ENCODE results near the gene PRKACA.

DNA sequence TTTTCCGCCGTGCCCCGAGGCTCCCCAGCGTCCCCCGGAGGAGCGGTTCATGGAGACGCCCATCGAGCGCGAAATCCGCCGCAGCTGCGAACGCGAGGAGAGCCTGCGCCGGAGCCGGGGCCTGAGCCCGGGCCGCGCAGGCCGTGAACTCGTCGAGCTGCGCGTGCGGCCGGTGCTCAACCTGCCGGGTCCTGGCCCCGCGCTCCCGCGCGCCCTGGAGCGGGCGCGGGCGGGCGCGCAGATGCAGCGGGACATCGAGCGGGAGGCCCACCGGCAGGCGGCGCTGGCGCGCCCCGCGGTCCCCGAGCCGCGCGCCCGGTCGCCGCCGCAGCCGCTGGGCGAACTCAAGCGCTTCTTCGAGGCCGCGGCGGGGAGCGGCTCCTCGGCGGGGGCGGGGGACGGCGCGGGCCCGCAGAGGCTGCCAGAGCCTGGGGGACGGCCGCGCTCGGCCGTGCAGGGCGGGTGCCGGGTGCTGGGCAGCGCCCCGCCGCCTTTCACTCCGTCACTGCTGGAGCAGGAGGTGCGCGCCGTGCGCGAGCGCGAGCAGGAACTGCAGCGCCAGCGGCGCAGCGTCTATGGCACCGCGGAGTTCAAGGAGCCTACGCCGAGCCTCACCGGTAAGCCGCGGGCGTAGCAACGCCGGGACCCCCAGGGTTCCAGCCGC lies 44.2 kb downstream of the PRKACA start:
- TF ChIP-seq EZH2 (IDR thresholded peaks at IDR 0.05; ENCODE audit: borderline replicate concordance, low read length), result no peak
- TF ChIP-seq, protein P1, sequence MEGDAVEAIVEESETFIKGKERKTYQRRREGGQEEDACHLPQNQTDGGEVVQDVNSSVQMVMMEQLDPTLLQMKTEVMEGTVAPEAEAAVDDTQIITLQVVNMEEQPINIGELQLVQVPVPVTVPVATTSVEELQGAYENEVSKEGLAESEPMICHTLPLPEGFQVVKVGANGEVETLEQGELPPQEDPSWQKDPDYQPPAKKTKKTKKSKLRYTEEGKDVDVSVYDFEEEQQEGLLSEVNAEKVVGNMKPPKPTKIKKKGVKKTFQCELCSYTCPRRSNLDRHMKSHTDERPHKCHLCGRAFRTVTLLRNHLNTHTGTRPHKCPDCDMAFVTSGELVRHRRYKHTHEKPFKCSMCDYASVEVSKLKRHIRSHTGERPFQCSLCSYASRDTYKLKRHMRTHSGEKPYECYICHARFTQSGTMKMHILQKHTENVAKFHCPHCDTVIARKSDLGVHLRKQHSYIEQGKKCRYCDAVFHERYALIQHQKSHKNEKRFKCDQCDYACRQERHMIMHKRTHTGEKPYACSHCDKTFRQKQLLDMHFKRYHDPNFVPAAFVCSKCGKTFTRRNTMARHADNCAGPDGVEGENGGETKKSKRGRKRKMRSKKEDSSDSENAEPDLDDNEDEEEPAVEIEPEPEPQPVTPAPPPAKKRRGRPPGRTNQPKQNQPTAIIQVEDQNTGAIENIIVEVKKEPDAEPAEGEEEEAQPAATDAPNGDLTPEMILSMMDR (conservative IDR thresholded peaks at IDR 0.05 in 1 of 2, IDR thresholded peaks at IDR 0.05 in 1 of 2; ENCODE audit: extremely low read depth in 1 of 2, insufficient read depth in 1 of 2, low read depth in 1 of 2, low read length in 2 of 2), result peak in 1 of 2 donors; percentile 38
